ENCODE measurements around the gene COL4A4. TPM values are rescaled to one million over a fixed set of nuclear protein-coding genes. Genes with fewer than 3 reads are reported as not detected.

The COL4A4 gene
- total and polyA plus RNA-seq, 2 of the 13 experiments (the other 11 are each of a cell fraction or from before 2014, with no cell fraction given) = not detected

DNA sequence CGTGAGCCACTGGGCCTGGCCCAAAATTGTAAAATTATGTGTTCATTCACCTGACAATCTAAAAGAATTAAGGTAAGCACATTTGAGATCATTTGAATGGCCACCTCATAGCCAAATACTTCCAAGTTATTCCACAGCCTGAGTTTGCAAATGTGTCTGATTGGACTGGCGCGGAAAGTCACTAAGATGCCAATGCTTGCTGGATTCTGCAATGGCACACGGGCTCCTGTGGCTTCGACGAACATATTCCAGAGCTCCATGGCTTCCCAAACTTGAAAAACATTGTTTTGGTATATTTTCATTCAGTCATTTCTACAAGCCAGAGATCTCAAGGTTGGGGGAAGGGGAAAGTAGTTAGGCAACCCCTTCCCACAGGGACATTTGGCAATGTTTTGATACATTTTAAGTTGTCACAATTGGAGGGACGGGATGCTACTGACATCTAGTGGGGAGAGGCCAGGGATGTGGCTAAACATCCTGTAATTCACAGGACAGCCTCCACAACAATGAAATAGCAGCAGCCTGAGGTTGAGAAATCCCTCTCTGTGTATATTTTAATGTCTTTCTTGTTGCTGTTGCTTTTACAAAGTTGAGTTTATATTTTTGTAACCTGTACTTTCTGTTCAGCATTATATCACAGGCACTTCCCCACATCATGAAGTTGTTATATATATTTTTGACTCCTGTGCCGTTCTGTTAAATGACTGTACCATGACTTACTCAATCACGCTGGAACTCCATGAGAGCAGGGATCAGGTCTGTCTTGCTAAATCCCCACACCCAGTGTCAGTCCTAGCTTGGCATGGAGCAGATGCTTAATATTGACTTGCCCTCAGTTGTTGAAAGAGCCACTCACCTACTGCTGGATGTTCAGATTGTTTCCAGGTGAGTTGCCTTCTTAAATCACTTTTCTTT lies 56.9 kb downstream of the COL4A4 start (continued):
- TF ChIP-seq KLF13 (CRISPR knock-in tag; IDR thresholded peaks at IDR 0.05) = no peak
- no peak for TF ChIP-seq ZNF629 (CRISPR knock-in tag; conservative IDR thresholded peaks at IDR 0.05)
- TF ChIP-seq MIXL1 (CRISPR knock-in tag; IDR thresholded peaks at IDR 0.05) = no peak
- TF ChIP-seq ZNF225 (CRISPR knock-in tag; IDR thresholded peaks at IDR 0.05) = no peak
- no peak for TF ChIP-seq TBP (CRISPR knock-in tag; IDR thresholded peaks at IDR 0.05)
- TF ChIP-seq, protein P1, sequence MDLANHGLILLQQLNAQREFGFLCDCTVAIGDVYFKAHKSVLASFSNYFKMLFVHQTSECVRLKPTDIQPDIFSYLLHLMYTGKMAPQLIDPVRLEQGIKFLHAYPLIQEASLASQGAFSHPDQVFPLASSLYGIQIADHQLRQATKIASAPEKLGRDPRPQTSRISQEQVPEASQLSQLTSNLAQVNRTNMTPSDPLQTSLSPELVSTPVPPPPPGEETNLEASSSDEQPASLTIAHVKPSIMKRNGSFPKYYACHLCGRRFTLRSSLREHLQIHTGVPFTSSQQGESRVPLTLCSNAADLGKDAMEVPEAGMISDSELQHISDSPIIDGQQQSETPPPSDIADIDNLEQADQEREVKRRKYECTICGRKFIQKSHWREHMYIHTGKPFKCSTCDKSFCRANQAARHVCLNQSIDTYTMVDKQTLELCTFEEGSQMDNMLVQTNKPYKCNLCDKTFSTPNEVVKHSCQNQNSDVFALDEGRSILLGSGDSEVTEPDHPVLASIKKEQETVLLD (CRISPR knock-in tag; IDR thresholded peaks at IDR 0.05; ENCODE audit: low read depth) = no peak
- TF ChIP-seq, protein P2, sequence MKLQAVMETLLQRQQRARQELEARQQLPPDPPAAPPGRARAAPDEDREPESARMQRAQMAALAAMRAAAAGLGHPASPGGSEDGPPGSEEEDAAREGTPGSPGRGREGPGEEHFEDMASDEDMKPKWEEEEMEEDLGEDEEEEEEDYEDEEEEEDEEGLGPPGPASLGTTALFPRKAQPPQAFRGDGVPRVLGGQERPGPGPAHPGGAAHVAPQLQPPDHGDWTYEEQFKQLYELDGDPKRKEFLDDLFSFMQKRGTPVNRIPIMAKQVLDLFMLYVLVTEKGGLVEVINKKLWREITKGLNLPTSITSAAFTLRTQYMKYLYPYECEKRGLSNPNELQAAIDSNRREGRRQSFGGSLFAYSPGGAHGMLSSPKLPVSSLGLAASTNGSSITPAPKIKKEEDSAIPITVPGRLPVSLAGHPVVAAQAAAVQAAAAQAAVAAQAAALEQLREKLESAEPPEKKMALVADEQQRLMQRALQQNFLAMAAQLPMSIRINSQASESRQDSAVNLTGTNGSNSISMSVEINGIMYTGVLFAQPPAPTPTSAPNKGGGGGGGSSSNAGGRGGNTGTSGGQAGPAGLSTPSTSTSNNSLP (IDR thresholded peaks at IDR 0.05; ENCODE audit: low read depth, low read length) = peak; percentile 68; the same call in 1 of the 2 replicates
- no peak for TF ChIP-seq TOE1 (CRISPR knock-in tag; IDR thresholded peaks at IDR 0.05)
- TF ChIP-seq KDM1A (CRISPR knock-in tag; IDR thresholded peaks at IDR 0.05) = no peak
- 0 out of 2 replicates have a peak, but pooled peaks have one; percentile 9 for TF ChIP-seq FOSL2 (CRISPR knock-in tag; IDR thresholded peaks at IDR 0.05)
- TF ChIP-seq SOX6 (IDR thresholded peaks at IDR 0.05) = no peak
- TF ChIP-seq SOX6 (CRISPR knock-in tag; IDR thresholded peaks at IDR 0.05) = peak; percentile 38; the same call in 1 of the 2 replicates
- TF ChIP-seq SMAD9 (CRISPR knock-in tag; IDR thresholded peaks at IDR 0.05) = no peak
- TF ChIP-seq, protein P3, sequence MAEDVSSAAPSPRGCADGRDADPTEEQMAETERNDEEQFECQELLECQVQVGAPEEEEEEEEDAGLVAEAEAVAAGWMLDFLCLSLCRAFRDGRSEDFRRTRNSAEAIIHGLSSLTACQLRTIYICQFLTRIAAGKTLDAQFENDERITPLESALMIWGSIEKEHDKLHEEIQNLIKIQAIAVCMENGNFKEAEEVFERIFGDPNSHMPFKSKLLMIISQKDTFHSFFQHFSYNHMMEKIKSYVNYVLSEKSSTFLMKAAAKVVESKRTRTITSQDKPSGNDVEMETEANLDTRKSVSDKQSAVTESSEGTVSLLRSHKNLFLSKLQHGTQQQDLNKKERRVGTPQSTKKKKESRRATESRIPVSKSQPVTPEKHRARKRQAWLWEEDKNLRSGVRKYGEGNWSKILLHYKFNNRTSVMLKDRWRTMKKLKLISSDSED (CRISPR knock-in tag; IDR thresholded peaks at IDR 0.05) = no peak
- no peak for TF ChIP-seq MTA3 (CRISPR knock-in tag; IDR thresholded peaks at IDR 0.05)
- TF ChIP-seq MYNN (CRISPR knock-in tag; IDR thresholded peaks at IDR 0.05; ENCODE audit: low read depth) = no peak
- TF ChIP-seq, protein P4, sequence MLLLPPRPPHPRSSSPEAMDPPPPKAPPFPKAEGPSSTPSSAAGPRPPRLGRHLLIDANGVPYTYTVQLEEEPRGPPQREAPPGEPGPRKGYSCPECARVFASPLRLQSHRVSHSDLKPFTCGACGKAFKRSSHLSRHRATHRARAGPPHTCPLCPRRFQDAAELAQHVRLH (CRISPR knock-in tag; IDR thresholded peaks at IDR 0.05; ENCODE audit: borderline replicate concordance, low read depth) = no peak
- TF ChIP-seq SAFB2 (CRISPR knock-in tag; IDR thresholded peaks at IDR 0.05; ENCODE audit: borderline replicate concordance, low read depth) = no peak
- no peak for TF ChIP-seq PTBP1 (IDR thresholded peaks at IDR 0.05; ENCODE audit: low read depth, low read length, poor library complexity, severe bottlenecking)
- TF ChIP-seq ZNF879 (CRISPR knock-in tag; IDR thresholded peaks at IDR 0.05) = no peak
- TF ChIP-seq CEBPB (IDR thresholded peaks at IDR 0.05; ENCODE audit: borderline replicate concordance, low read depth, low read length) = peak; percentile 29; the same call in 1 of the 2 replicates
- no peak for TF ChIP-seq MED13 (CRISPR knock-in tag; IDR thresholded peaks at IDR 0.05)
- peak; percentile 45 for TF ChIP-seq XRCC5 (optimal IDR thresholded peaks at IDR 0.05; ENCODE audit: low read length)
- TF ChIP-seq ASH2L (IDR thresholded peaks at IDR 0.05; ENCODE audit: insufficient read length, low read depth, low read length) = no peak
- TF ChIP-seq PAWR (CRISPR knock-in tag; IDR thresholded peaks at IDR 0.05; ENCODE audit: borderline replicate concordance) = no peak
- no peak for TF ChIP-seq SRSF1 (optimal IDR thresholded peaks at IDR 0.05; ENCODE audit: low read depth, low read length)
- TF ChIP-seq ZFP62 (CRISPR knock-in tag; IDR thresholded peaks at IDR 0.05) = no peak

Data from HepG2 (cell line).